ENCODE results near the gene SETD6.

SETD6 gene

GRCh38 chr16:58494981-58495520 lies 20.3 kb upstream of the SETD6 start:
- DNase-seq (ENCODE audit: low read depth), result peak; percentile 95

DNA sequence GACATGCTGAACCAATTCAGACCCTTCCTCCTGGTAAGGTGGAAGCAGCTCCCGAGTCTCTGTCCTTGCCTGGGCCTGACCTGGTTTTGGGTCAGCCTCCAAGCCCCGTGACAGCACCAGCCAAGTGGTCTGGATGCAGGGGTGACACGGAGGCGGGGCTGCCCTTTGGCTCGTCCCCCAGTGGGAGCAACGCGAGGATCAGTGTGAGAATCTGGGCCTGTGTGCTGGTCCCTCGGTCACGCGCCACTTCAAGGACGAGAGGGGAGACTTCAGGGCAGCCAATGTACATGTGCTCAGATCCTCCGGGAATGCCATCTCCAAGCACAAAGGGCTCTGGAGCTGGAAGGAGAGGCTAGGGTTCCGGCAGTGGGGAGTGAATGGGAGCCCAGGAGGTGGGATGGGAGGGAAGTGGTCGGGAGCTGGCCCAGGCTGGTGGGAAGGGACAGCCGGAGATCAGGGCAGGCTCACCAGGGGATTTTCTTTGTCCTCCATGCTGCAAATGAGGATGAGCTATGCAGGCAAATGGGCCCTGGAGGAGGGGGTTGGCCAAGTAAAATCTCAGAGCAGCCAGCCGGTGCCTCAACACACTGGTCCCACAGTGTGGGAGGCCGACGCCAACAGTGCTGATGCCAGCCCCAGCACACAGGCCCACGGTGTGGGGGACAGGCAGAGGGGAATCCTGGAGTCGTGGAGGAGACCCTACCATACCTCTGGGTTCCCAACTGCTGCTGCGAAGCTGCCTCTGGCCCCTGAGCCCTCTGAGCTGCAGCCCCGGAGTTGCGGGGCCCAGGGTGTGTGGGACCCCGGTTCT lies 19.6 kb upstream of the SETD6 start:
- no peak for DNase-seq (ENCODE audit: low read depth)

GRCh38 chr16:58497468-58497867 lies 17.8 kb upstream of the SETD6 start:
- no peak for DNase-seq (ENCODE audit: low read depth)

DNA sequence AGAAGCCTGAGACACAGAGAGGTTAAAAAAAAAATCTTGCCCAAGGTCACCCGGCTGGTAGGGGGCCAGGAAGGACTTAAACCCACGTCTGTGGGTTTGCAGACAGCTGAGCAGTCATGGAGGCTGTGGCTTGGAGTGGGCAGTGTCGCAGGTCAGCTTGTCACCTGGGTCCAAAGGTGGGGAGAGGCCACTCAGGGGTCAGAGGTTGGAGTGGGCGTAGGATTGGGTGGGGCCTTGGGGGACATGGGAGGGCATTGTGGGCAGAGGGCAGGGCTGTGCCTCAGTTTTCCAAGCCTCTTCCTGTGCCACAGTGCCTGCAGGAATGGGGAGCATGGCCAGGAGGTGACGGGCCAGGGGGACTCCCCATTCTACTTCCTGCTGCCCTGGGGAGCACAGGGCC lies 17.4 kb upstream of the SETD6 start:
- DNase-seq (ENCODE audit: low read depth), result no peak

DNA sequence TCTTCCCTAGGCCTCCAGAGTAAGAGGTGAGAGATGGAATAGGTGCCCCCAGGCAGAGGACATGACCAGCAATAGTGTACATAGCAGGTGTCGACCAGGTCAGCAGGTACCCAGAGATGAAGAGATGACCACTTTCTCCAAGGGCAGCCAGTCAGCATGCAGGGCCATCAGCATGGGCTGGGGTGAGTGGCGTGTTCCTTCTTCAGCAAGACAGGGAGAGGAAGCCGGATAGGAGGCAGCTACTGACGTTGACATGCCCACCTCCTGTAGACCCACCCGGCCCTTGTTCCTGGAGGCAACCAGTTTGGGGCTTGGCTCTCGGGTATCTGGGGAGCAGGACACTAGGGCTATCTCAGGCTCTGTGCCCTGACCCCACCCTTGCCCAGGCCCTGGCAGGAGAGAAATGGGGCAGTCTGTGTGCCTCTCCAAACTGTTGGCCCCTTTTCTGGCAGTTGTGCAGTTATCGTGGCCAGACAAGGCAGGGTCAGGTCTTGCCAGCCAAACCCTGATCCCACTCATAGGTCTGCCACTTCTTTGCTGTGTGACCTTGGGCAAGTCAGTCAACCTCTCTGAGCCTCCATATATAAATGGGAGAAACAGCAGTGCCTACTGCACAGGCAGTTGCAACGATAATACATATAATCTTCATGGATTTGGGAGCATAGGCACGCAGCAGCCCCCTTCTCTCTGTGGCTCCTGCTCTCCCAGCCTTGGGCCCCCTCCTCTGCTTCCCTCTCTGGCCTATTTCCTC lies 16.8 kb upstream of the SETD6 start:
- DNase-seq (ENCODE audit: low read depth), result no peak

- DNase-seq (ENCODE audit: low read depth), result no peak
Measured at GRCh38 chr16:58499092-58499511, 16.2 kb upstream of the SETD6 start.

DNA sequence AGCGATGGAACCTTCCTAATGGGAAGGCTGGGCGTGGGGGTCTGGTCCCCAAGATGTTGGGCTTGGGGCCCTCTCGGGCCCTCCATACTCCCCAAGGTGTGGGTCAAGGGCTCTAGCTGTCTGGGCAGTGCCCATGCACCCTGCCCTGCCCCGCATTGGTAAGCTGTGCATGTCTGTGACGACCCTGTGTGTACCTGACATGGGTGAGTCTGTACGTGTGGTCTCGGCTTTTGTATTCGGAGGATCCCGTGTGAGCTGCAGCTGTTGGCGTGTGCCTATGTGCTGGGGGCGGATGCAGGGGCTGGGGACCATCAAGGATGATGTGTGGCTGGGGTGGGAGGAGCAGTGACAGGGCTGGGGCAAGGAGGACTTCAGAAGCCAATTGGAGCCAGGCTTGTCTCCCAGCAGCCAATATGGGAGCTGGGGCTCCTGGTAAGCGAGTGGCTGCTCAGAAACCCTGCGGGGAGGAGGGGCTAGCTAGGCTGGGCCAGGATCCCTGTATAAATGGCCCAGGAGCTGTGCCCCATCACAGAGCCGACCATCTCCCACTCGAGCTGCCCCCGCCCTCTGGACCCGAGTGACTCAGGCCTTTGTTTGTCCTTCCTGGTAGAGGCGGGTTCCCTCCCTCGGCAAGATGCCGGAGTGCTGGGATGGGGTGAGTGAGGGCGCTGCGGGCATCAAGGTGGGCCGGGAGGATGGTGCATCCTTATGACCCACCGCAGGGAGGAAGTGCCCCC lies 15.5 kb upstream of the SETD6 start, which contains the start of gene NDRG4:
Gene NDRG4 (plus strand): TSS at position 529 of the 737 bp plus-strand sequence. CDS start 106 bp downstream, at position 635.
- DNase-seq (ENCODE audit: low read depth), result peak; percentile 63

DNA sequence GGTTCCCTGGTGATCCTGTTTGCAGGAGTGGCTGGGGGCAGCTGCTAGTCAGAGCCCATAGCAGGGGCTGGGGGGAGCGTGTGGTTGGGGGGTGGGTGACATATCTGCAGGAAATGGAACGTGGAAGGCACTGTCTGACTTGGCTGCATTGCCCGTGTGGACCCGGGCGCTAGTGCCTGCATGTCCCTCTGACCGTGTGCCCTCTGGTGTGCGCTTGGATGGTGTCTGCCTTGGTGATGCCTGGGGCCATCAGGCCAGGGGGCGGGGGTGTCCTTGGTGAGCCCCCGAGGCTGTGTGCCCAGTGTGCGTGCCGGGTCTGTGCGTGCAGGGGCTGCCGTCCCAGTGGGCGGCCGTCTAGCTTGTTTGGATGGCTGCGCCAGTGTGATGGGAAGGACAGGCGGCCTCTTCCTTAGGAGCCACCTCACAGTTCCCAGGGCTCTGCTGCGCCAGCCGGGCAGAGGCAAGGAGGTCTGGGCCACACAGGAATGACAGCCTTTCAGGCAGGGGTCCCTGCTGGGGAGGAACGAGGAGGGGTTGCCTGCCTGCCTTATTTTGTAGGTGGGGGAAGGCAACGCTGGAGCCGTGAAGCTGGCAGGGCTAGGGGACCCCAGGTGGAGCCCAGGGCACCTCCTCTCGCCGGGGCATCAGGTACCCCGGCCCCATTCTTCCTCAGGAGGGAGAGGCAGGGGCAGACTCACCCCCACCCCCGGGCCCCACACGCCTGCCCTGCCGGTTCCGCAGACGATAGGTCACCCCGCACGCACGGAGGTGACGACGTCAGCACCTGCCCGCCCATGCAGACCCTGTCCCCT lies 14.7 kb upstream of the SETD6 start:
- DNase-seq (ENCODE audit: low read depth), result no peak

DNA sequence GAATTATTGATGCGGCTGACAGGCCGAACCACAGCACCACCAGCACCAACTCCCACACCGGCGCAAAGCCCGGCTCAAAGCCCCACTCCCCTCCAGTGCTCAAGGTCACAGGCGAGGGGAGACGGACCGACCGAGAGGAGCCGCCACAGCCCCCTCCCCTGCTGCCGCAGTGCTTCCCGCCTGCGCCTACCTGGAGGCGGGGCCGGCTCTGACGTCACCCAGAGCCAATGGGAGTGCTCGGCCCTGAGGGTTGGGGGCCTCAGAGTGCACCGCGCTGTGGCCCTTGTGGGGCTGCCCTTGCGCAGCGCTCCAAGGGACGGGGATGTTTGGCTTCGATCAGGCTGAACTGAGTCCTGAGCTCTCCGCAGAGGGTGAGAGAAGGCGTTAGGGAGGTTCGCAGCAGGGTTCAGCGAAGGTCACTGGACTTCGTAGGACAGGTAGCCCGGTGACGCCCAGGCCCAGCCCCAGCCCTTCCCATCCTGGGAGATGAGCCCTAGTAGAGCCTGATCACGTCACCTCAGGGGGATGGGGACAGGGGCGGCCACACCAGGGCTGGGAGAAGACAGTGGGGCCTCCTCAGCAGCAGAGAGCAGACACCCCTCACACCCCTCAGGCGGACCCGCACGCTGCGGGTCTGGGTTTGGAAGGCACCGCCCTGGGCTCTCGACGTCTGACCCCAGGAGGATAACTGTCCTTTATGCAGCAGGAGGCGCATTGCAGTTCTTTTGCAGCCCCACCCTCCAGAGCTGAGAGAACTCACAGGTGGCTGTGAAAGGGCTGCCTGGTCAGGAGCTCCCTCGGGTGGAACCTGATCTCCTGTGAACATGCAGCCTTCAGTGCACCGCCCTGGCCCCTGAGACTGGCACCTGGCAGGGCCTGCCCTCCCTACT lies 13.8 kb upstream of the SETD6 start:
- no peak for DNase-seq (ENCODE audit: low read depth)

GRCh38 chr16:58502217-58502921 lies 12.9 kb upstream of the SETD6 start:
- DNase-seq (ENCODE audit: low read depth), result no peak

DNA sequence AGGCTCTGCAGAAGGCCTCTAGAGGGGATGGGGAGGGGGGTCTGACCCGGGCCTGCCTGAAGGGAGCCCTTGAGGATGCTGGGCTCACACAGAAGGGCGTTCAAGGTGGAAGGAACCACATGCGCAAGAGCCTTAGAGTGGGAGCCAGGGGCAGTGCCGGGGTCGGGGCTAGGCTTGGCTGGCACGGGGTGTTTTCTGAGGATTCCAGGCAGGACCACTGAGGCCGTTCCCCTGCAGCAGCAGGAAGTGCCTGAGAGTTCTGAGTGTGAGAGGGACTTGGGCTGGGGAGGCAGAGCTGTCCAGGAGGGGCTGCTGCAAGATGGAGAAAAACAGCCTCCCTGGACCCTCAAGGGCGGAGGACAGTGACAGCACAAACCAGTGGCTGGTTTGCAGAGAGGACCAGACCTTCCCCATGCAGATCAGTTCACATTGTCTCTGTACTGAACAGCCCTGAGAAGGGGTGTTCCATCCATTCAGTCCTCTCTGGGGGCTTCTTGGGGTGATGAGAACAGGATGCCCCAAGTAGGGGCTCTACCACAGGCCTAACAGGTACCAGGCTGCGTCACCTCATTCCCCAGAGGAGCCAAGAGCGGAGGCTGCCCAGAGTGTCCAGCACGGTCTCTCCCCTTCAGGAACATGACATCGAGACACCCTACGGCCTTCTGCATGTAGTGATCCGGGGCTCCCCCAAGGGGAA lies 12.0 kb upstream of the SETD6 start:
- DNase-seq (ENCODE audit: low read depth), result no peak

GRCh38 chr16:58503863-58504688 lies 11.2 kb upstream of the SETD6 start:
- no peak for DNase-seq (ENCODE audit: low read depth)

GRCh38 chr16:58506241-58507194 lies 8.8 kb upstream of the SETD6 start:
- no peak for DNase-seq (ENCODE audit: low read depth)

DNA sequence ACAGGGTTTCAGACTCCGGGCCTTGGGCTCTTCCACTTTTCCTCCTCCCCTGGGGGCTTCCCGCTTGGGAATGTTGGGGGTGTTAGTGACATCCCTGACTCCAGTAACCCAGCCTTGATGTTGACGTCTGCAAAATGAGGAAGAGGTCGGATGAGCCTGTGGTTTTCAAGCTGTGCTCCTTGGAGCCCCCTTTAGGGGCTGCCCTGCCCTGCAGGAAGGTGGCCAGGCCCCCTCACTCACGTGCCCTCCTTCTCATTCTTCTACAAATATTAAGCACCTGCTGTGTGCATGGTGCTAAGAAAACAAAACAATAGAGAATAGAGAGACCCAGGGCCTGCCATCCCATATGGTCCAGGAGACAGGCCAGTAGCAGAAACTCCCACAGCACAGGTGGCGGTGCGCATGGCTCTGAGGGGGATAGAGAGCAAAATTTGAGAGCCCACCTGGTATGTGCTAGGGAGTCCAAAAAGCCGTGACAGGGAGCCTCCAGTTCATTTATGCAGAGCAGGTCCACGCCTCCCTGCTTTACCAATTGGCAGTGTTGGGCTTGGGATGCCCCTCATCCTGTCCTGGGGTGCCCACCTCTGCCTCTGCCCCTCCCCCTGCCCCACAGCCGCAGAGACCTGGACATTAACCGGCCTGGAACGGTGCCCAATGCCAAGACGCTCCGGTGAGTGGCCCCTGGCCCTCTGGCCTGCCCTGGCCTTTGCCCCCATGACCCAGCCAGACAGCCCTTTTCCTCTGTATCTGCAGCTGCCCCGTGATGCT lies 7.9 kb upstream of the SETD6 start:
- no peak for DNase-seq (ENCODE audit: low read depth)

DNA sequence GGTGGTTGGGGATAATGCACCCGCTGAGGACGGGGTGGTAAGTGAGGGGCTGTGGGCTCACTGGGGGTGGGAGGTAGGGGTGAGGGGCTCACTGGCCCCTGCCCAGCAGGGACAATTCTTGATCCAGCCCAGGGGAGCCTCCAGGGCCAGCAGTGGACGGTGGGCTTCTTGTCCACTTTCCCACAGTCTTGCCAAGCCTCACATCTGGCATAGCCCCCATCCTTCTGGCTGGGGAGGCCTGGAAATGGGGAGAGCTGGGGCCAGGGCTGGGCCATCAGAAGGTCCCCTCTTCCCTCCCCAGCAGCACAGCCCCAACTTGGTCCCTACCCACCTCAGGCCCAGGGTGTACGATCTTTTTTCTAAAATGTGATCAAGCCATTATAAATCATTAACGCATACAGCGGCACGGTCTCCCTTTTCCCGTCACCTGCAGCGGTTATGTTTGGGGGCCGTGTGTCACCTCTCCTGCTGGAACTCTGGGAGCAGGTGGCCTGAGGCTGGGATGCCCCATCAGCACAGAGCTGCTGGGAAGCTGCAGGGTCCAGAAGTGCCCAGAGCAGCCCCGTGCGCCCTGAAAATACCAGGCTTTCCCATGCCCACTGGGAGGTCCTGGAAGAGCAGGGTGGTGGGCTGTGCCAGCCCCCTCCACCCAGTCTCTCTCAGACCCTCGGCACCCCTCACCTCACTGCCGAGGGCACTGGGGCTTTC lies 7.2 kb upstream of the SETD6 start:
- no peak for DNase-seq (ENCODE audit: low read depth)

Data from GM04504 (cell line).